Spinal cord (tissue), 10 donors: ENCODE data around the gene AGBL3. TPM values are rescaled to one million over a fixed set of nuclear protein-coding genes. Genes with fewer than 3 reads are reported as not detected.

Experiments used
- DNase-seq, 6 donors: peaks; one replicate each; pipeline versions ENCODE4 v3.0.0 to v3.0.0-alpha.2; 2013 to 2015; ENCODE audit warnings: low spot score in 6 of 6, low read depth in 4 of 6
- H3K27ac ChIP-seq: one replicate; pipeline ENCODE4 v1.5.1; 2013; ENCODE audit warnings: low read depth, low read length, control low read depth
- H3K27me3 ChIP-seq: one replicate; pipeline ENCODE4 v1.6.1; 2013; ENCODE audit warnings: low read length; ENCODE audit not compliant: control insufficient read depth, insufficient read depth
- H3K36me3 ChIP-seq: one replicate; pipeline ENCODE4 v1.6.1; 2013; ENCODE audit warnings: low read length; ENCODE audit not compliant: control insufficient read depth, insufficient read depth
- H3K4me1 ChIP-seq: one replicate; pipeline ENCODE4 v1.6.1; 2013; ENCODE audit warnings: low read length; ENCODE audit not compliant: control insufficient read depth, insufficient read depth
- H3K4me3 ChIP-seq: one replicate; pipeline ENCODE4 v1.5.1; 2013; ENCODE audit warnings: low read depth, low read length, control low read depth
- H3K9me3 ChIP-seq: one replicate; pipeline ENCODE4 v1.6.1; 2013; ENCODE audit warnings: low read length; ENCODE audit not compliant: control insufficient read depth, insufficient read depth
- WGBS: methylation state at CpG from one replicate; pipeline ENCODE4 v1.1.5; 2013; ENCODE audit warnings: missing lambda C conversion rate; ENCODE audit not compliant: insufficient coverage; 5-methylcytosine and 5-hydroxymethylcytosine counted together
- polyA plus RNA-seq, 2 donors: library from polyadenylated mRNA; unstranded; fragments of 120-200 nt; gene quantifications; one replicate each; pipeline ENCODE4 v1.2.1, GENCODE V29; 2013; ENCODE audit not compliant: insufficient read length in 2 of 2
- total RNA-seq, 2 donors: library from RNA; depleted of rRNA in 1 of 2; stranded (reverse); fragments of 120-200 nt in 1 of 2; fragments of >200 nt in 1 of 2; gene quantifications; one replicate each; pipeline versions ENCODE4 v1.2.3 to v1.2.4, GENCODE V29; 2013 to 2014
- donor health status: healthy.

Gene AGBL3
- total and polyA plus RNA-seq, 4 donors: 5.5 to 8.3 (median 6.8) TPM

DNA sequence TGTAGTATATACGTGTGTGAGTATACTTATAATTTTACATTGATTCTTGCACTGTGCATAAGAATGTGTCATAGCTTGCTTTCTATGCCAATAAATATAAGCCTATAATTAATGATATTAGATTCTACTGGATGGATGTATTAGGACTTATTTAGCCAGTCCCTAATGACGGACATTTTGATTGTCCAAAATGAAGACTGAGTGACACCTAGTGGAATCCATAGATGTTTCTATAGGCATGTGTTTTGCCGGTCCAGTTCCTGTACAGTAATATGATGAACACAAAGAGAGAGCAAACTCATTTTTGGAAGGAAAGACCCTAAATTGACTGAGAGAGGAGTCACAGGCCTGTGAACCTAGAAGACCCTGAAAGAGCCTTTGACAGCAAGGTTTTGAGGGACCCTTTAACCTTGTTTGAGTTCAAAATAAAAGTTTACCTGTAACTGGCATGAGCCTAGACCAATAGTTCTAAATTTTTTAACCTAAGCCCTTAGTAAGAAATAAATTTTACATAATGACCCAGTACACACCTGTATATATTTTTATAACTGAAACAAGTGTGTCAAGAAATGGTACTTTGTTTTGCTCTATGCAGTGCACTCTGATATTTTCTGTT, 42.4 kb upstream of the AGBL3 start:
- no peaks in the 10 kb centered on the region for H3K4me1 ChIP-seq
- DNase-seq: peak in 5 of 6 donors; percentile 26 to 89 (median 49)

DNA sequence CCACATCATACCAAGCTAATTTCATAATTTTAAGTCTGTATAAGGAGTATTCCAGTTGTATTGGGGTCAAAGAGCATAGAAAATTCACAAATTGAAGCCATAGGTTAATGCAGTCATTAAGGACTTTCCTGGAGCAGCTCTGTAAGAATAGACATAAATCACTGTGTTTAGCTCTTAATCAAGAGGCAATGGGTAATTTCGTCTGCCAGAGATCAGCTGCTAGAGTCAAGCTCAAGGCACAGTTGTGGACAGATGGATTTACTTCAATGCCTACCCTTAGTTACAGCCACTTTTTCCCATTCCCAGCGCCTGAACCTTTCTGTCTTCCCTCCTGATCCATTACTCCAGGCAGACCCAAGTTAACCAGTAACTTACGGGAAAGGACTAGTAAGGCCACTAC, 40.6 kb upstream of the AGBL3 start:
- H3K4me3 ChIP-seq: no peak overlapping the region
- no peak overlapping the region for H3K27ac ChIP-seq
- H3K4me1 ChIP-seq: no peaks in the 10 kb centered on the region
- H3K27me3 ChIP-seq: no peaks in the 10 kb centered on the region
- no peak for DNase-seq
- WGBS: 73% methylated on average over 3 of the region's 3 CpGs
- H3K9me3 ChIP-seq: no peaks in the 10 kb centered on the region
- H3K36me3 ChIP-seq: peaks cover 18% of the 10 kb centered on the region

More for the DNA sequence above, 42.4 kb upstream of the AGBL3 start:
- no peak overlapping the region for H3K4me3 ChIP-seq
- no peak overlapping the region for H3K27ac ChIP-seq
- H3K36me3 ChIP-seq: peaks cover 11% of the 10 kb centered on the region
- no peaks in the 10 kb centered on the region for H3K9me3 ChIP-seq
- WGBS: 51% methylated on average over 2 of the region's 3 CpGs
- H3K27me3 ChIP-seq: no peaks in the 10 kb centered on the region

DNA sequence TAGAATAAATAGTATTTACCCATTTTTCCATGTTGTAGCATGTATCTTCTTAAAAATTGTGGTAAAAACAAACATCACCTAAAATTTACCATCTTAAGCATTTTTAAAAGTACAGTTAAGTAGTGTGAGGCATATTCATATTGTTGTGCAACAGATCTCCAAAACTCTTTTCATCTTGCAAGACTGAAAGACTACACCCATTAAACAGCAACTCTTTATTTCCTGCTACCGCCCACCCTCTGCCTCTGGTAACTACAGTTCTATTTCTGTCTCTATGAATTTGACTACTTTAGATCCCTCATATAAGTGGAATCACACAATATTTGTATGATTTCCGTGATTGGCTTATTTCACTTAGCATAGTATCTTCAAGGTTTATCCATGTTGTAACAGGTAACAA, 40.0 kb upstream of the AGBL3 start:
- DNase-seq: no peak
- H3K27ac ChIP-seq: no peak overlapping the region
- H3K4me3 ChIP-seq: no peak overlapping the region
- H3K4me1 ChIP-seq: no peaks in the 10 kb centered on the region
- H3K36me3 ChIP-seq: peaks cover 21% of the 10 kb centered on the region
- H3K27me3 ChIP-seq: no peaks in the 10 kb centered on the region
- no peaks in the 10 kb centered on the region for H3K9me3 ChIP-seq
- 100% methylated on average over 2 of the region's 2 CpGs for WGBS

DNA sequence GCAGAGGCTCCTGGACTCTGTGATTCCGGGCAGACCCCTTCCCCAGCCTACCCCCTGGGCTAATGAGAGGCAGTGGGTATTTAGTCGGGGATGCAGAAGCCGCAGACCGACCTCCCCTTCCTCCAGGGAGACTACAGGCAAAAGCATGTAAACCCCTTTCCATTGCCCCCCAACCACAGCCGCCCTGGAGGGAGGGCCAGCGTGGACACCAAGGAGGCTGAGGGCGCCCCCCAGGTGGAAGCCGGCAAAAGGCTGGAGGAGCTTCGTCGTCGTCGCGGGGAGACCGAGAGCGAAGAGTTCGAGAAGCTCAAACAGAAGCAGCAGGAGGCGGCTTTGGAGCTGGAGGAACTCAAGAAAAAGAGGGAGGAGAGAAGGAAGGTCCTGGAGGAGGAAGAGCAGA, 39.0 kb upstream of the AGBL3 start:
- no peak overlapping the region for H3K4me3 ChIP-seq
- WGBS: 93% methylated on average over 15 of the region's 17 CpGs
- no peaks in the 10 kb centered on the region for H3K9me3 ChIP-seq
- DNase-seq: no peak
- H3K27me3 ChIP-seq: no peaks in the 10 kb centered on the region
- peaks cover 29% of the 10 kb centered on the region for H3K36me3 ChIP-seq
- H3K27ac ChIP-seq: no peak overlapping the region
- H3K4me1 ChIP-seq: no peaks in the 10 kb centered on the region

DNA sequence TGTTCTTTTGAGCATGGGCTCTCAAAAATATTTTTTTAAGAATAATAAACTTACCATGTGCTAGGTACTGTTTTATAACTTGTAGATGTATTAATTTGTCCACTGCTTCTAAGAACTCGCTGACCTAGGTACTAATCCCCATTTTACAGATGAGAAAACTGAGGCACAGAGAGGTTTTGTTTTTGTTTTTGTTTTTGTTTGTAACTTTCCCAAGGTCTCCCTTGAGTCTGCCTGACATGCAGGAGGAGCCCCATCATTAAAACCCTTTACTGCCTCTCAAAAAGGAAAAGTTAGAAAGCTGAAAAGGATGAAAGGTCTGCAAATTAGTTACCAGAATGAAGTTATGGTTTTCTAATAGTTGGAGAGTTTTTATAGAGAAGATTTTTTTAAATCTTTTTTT, 38.5 kb upstream of the AGBL3 start:
- no peaks in the 10 kb centered on the region for H3K9me3 ChIP-seq
- no CpG with 5 or more reads among the region's 1 CpG for WGBS
- H3K4me3 ChIP-seq: no peak overlapping the region
- peaks cover 33% of the 10 kb centered on the region for H3K36me3 ChIP-seq
- H3K4me1 ChIP-seq: no peaks in the 10 kb centered on the region
- no peak overlapping the region for H3K27ac ChIP-seq
- H3K27me3 ChIP-seq: no peaks in the 10 kb centered on the region
- DNase-seq: no peak

DNA sequence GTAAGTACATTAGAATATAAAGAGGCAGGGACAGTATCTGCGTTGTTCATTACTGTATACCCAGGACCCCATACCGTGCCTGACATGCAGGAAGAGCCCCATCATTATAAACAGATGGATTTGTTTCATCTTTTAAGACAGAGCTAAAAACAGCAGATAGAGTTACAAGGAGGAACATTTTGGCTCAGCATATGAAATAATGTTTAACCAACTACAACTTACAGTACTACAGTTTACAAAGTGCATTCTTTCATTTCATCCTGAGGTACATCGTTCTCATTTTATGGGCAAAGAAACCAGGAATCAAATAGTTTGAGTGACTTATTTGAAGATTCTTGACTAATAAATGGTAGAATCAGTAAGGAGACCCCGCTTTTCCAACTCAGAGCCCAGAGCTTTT, 38.1 kb upstream of the AGBL3 start:
- no CpG with 5 or more reads among the region's 4 CpGs for WGBS
- no peak for DNase-seq
- Histone ChIP-seq H3K27me3 (no peaks in the 10 kb centered on the region), H3K27ac (no peak overlapping the region), H3K4me3 (no peak overlapping the region), H3K36me3 (peaks cover 36% of the 10 kb centered on the region), H3K4me1 (no peaks in the 10 kb centered on the region), H3K9me3 (no peaks in the 10 kb centered on the region)

DNA sequence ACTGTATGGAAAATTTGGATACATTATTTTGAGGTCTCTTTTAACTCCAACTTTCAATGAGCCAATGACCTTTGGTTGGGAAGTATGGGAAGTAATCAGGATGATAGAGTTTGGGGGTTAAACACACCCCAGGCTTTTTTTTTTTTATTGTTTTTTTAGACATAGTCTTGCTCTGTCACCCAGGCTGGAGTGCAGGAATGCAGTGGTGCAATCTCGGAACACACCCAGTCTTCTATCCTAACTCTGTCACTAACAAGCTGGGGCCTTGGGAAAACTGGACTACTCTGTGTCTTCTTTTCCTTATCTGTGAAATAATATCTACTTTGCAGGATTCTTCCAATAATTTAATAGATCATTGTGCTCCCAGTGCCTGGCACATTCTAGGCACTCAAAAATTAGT, 37.6 kb upstream of the AGBL3 start:
- H3K27me3 ChIP-seq: no peaks in the 10 kb centered on the region
- no peaks in the 10 kb centered on the region for H3K9me3 ChIP-seq
- H3K4me1 ChIP-seq: no peaks in the 10 kb centered on the region
- DNase-seq: no peak
- no peak overlapping the region for H3K4me3 ChIP-seq
- no CpG with 5 or more reads among the region's 1 CpG for WGBS
- H3K27ac ChIP-seq: no peak overlapping the region
- peaks cover 36% of the 10 kb centered on the region for H3K36me3 ChIP-seq

DNA sequence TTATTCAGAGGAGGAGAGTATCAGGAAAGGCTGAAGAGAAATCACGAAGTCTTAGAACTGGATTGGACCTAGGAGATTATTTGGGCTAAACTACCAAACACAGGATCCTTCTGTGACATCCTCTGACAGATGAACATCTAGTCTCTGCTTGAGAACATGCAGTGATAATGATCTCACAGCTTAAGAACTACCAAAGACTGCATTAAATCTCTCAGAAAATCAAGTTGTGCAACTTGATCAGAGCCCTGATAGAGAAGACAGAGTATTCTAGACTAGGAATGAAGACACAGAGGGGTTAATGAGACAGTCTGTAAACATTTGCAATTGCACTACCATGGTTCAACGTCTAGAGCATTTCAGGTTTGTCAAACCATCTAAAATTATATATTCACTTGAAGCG, 37.1 kb upstream of the AGBL3 start:
- peaks cover 36% of the 10 kb centered on the region for H3K36me3 ChIP-seq
- 57% methylated on average over 1 of the region's 3 CpGs for WGBS

DNA sequence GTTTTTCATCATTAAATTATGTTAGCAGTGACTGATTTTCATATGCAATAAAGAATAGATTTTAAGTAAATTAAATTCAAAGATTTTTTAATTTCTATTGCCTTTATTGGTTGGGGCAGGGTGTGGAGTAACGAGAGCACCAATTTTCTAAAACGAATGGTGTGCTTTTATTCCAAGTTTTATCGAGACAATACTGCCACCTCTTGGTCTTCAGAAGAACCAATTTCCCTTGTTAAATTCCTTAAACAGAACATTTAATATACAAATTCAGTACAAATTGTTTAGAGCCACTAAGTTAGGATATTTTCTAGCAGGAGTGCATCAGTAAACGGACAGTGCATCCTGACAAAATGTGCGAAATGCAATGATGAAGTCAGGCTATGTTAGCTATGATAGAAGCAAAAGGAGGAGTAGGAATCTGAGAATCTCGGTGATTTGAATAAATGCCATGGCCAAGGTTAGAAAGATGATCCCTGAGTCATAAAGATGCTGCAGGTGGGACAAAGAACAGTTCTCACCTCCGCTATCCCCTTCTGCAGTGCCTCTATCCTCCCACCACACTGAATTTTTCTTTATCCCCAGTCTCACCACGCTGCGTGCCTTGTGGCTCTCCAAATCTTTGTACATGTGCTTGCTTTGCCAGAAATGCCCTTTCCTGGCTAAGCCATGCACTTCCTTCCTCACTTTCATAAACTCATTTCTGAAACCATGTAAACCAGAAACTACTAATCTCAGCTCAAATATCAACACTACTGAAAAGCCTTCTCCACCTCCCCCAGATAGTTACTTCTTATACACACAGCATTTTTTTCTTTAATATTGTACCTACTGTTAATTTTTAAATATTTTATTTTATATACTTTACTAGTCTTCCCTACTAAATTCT, 31.9 kb upstream of the AGBL3 start:
- H3K4me1 ChIP-seq: no peaks in the 10 kb centered on the region
- H3K4me3 ChIP-seq: no peak overlapping the region
- no peaks in the 10 kb centered on the region for H3K9me3 ChIP-seq
- DNase-seq: peak in 4 of 6 donors; percentile 22 to 81 (median 44)
- no peak overlapping the region for H3K27ac ChIP-seq
- 87% methylated on average over 6 of the region's 9 CpGs for WGBS
- H3K27me3 ChIP-seq: no peaks in the 10 kb centered on the region
- peaks cover 35% of the 10 kb centered on the region for H3K36me3 ChIP-seq

More for the DNA sequence above, 37.1 kb upstream of the AGBL3 start:
- Histone ChIP-seq H3K9me3 (no peaks in the 10 kb centered on the region), H3K4me3 (no peak overlapping the region), H3K27me3 (no peaks in the 10 kb centered on the region), H3K4me1 (no peaks in the 10 kb centered on the region), H3K27ac (no peak overlapping the region)
- DNase-seq: no peak

DNA sequence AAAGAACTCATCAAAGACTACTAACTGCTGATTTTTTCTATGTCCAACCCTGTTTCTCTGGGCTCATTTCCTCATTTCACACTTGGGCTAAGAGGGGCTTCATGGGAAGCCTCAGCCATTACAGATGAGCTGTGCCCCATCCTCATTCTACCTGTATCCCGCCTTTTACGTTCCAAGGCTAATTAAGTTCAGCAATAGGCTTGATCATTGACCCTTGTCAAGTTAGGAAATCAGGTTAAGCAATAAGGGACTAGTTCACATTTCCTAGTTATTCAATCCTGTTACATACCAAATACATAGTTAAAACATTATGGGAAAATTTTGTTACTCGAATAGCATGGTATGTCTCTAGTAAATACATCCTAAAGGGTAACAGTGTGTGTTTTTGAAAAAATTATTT, 29.3 kb upstream of the AGBL3 start:
- no CpG with 5 or more reads among the region's 3 CpGs for WGBS
- H3K27ac ChIP-seq: no peak overlapping the region
- no peak overlapping the region for H3K4me3 ChIP-seq
- H3K4me1 ChIP-seq: no peaks in the 10 kb centered on the region
- H3K27me3 ChIP-seq: no peaks in the 10 kb centered on the region
- no peak for DNase-seq
- peaks cover 23% of the 10 kb centered on the region for H3K36me3 ChIP-seq
- H3K9me3 ChIP-seq: no peaks in the 10 kb centered on the region
